GM19467 (cell line): Measurements from ENCODE around the gene LDLRAP1.

Source experiments
- ATAC-seq: cut with Tn5 transposase; IDR thresholded peaks from one replicate; pipeline ENCODE4 v1.9.1; 2021; ENCODE audit warnings: mild to moderate bottlenecking, moderate library complexity; ENCODE audit not compliant: unreplicated experiment

LDLRAP1 gene

GRCh38 chr1:25560788-25561187 is 17.4 kb downstream of the LDLRAP1 start:
- ATAC-seq, result no peak

GRCh38 chr1:25561421-25562100 is 18.2 kb downstream of the LDLRAP1 start:
- ATAC-seq, result no peak

GRCh38 chr1:25562101-25562927 is 18.9 kb downstream of the LDLRAP1 start:
- peak; percentile 55 for ATAC-seq

- no peak for ATAC-seq
Observed at GRCh38 chr1:25562928-25563283, 19.5 kb downstream of the LDLRAP1 start.

- no peak for ATAC-seq
Observed at GRCh38 chr1:25563330-25564215, 20.2 kb downstream of the LDLRAP1 start.

GRCh38 chr1:25564777-25565574 is 21.6 kb downstream of the LDLRAP1 start:
- no peak for ATAC-seq

- no peak for ATAC-seq
Observed at GRCh38 chr1:25565626-25566025, 22.2 kb downstream of the LDLRAP1 start.

GRCh38 chr1:25566176-25566729 is 22.8 kb downstream of the LDLRAP1 start:
- no peak for ATAC-seq

- no peak for ATAC-seq
Observed at GRCh38 chr1:25566730-25567341, 23.4 kb downstream of the LDLRAP1 start.

- no peak for ATAC-seq
Observed at GRCh38 chr1:25567710-25568089, 24.3 kb downstream of the LDLRAP1 start.

GRCh38 chr1:25568090-25568833 is 24.9 kb downstream of the LDLRAP1 start:
- no peak for ATAC-seq

GRCh38 chr1:25568834-25569596 is 25.6 kb downstream of the LDLRAP1 start:
- ATAC-seq, result no peak

- ATAC-seq, result no peak
Observed at GRCh38 chr1:25569597-25570396, 26.4 kb downstream of the LDLRAP1 start.

- no peak for ATAC-seq
Observed at GRCh38 chr1:25570798-25571521, 27.6 kb downstream of the LDLRAP1 start.

GRCh38 chr1:25571522-25571970 is 28.1 kb downstream of the LDLRAP1 start:
- ATAC-seq, result no peak

- no peak for ATAC-seq
Observed at GRCh38 chr1:25572107-25572506, 28.7 kb downstream of the LDLRAP1 start.
